MV-4-11 (cell line): ENCODE data around the gene TC2N.
"Not testable (repeated sequence)": the region's sequence is repeated elsewhere in the genome, so short reads cannot be mapped to it uniquely, and the experiment has no call there.

Source experiments
- DNase-seq: peaks from one replicate; lab custom pipeline; 2025; lab: John Stamatoyannopoulos, UW

The TC2N gene

DNA sequence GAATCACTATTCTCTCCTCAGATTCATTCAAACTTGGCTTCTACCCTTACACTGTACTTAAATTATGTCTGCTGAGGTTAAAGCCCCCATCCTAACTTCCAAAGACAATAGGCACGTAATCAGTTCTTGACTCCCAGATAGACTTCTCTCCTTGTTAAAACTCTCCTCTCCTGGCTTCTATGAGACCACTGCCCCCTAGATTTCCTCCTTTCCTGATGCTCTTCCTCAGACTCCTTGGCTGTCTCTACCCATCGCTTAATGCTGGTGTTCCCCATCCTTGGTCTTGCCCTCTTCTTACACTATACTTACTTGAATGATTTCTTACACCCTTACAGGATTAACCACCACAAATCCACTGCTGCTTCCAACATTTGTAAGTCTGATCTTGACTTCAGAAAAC lies 32.8 kb downstream of the TC2N start:
- DNase-seq: no peak

DNA sequence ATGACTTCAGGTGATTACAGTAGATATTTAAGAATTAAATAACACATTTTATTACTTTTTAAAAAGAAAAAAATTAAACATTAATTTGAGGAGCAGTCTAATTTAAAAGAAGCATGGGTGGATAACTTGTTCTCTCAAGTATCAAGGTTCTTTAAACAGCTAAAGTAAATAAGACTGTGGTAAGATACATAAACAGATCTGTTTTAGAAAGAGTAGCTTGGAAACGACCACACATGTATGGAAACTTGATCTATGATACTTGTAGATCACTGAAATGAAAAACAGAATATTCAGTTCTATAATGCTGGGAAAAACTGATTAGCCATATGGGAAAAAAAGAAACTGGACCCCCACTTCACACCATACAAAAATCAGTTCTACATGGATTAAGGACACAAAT lies 36.0 kb downstream of the TC2N start:
- no peak for DNase-seq

DNA sequence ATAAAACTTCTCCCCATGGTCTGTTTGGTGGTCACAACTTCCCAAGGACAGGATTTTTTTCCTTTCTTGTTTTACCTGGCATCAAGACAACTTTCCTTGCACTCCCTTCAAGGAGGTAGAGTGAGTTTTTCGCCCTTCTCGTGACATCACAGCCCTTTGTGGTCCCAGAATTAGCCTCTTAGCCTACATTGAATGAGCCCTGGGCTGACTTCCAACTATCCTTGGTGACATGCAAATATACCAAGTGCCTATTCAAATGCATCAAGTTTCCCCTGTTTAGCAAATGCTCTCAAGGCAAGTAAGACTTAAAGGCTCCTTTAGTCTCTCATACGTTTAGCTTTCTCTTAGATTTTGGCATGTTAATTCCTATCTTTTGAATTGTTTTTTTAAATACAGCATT lies 36.6 kb downstream of the TC2N start:
- DNase-seq: no peak

DNA sequence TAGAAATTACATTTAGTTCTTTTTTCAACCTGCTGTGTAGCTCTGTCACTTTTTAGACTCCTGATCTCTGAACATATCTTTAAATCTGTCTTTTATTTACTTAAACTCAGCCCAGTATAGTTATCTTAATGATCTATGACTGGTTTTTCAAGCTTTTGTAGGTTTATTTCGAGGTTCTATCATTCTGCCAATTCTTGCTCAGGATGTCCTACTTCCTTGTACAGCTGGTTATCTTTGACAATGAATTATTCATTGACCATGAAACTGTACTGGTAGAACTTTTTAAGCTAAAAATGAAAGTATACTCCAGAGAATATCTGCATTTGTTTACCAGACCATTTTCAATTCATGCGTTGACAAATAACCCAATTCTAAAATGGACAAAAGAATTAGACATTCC lies 37.8 kb downstream of the TC2N start:
- DNase-seq: no peak

DNA sequence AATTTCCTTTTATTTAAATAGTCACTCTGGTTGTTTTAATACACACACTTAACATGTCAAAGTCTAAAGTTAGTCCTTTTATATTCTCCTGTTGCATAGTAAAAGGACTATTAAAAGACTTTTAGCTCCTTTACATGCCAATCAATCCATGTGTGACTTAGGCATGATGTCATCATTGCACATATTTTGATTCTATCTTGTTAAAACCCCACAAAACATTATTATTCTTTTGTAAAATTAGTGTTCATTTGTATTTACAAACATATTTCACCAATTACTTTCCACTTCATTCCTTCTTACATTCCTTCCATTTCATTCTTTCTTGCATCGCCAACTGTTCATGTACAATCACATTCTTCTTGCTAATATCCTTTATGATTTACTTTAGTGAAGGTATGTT lies 39.6 kb downstream of the TC2N start:
- no peak for DNase-seq

DNA sequence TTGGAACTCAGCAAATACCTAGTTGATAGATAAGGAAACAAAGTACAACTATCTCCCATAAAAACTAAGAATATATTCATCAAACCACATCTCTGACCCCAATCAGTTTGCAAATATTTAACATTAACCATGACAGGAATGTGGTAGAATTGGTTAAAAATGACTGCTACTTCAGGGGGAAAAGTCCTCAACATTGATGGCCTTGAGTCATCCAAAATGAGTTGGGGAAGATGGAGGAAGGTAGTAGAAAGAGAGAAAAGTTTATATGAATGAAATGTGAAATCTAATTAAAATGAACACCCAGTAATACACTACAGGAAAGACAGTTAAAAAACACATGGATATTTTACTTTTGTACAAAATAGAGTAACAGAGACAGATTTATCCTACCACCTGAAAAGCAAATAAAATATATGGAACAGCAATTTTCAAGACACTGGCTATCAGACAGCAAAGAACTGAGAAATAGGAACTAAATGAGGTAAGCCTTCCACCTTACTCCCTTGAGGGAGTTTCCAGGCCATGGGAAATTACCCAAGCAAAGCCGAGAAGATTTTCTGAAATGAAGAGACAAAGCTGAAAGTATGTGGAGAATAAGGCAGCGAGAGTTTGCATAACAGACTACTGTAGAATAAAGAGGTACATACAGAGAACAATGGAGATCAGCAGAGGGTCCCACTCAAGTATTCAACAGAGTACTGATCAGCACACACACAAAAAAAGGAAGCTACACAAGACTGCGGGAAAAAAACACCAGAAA lies 49.6 kb downstream of the TC2N start:
- no peak for DNase-seq

DNA sequence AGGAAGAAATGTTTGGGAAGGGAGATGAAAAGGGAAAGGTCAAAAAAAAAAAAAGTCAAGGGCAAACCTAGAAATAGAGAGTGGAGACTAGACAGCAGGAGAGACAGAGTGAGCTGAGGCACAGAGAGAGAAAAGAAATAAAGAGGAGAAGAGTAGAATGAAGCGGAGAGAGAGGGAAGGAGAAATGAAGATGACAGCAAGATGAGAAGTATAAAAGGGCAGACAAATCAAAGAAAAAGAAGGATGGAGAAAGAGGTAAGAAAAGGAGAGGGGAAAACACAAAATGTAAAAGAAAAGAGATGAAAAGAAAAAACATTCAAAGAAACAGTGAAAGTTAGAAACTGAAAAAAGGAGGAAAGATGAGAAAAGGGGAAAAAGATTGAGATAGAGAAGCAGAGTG lies 53.0 kb downstream of the TC2N start:
- no peak for DNase-seq

DNA sequence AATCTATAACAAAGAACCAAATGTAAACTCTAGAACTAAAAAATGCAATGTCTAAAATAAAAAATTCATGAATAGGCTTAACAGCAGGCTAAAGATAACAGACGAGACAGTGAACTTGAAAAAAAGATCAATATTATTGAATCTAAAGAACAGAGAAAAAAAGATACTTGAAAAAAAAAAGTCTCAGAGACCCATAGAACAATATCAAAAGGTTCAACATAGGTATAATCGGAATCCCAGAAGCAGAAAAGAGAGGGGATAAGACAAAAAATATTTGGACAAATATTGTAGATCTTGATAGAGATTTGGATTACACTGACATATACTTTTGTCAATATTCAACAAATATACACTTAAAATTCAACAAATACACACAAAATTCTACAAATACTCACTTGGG lies 56.6 kb downstream of the TC2N start:
- DNase-seq: no peak

DNA sequence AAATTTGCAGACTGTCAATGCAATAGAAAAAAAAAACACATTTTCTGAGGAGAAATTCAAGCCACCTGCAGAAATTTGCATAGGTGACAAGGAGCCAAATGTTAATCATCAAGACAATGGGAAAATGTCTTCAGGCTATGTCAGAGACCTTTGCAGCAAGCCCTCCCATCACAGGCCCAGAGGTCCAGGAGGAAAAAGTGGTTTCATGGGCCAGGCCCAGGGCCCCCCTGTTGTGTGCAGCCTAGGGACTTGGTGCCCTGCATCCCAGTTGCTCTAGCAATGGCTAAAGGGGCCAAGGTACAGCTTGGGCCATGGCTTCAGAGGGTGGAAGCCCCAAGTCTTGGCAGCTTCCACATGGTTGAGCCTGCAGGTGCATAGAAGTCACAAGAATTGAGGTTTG lies 60.6 kb downstream of the TC2N start:
- no peak for DNase-seq

DNA sequence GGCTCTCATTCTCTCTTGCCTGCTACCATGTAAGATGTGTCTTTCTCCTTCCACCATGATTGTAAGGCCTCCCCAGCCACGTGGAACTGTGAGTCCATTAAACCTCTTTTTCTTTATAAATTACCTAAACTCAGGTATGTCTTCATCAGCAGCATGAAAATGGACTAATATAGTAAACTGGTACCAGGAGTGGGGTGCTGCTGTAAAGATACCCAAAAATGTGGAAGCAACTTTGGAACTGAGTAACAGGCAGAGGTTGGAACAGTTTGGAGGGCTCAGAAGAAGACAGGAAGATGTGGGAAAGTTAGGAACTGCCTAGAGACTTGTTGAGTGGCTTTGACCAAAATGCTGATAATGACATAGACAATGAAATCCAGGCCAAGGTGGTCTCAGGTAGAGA lies 61.2 kb downstream of the TC2N start:
- not testable (repeated sequence) for DNase-seq

DNA sequence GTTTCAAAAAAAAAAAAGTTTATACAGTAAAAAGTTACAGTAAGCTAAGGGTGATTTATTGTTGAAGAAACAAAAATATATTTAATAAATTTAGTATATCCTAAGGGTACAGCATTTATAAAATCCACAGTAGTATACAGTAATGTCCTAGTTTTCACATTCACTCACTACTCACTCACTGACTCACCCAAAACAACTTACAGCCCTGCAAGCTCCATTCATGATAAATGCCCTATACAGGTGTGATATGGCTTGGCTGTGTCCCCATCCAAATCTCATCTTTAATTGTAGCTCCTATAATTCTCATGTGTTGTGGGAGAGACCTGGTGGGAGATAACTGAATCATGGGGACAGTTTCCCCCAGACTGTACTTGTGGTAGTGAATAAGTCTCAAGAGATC lies 61.7 kb downstream of the TC2N start:
- no peak for DNase-seq

DNA sequence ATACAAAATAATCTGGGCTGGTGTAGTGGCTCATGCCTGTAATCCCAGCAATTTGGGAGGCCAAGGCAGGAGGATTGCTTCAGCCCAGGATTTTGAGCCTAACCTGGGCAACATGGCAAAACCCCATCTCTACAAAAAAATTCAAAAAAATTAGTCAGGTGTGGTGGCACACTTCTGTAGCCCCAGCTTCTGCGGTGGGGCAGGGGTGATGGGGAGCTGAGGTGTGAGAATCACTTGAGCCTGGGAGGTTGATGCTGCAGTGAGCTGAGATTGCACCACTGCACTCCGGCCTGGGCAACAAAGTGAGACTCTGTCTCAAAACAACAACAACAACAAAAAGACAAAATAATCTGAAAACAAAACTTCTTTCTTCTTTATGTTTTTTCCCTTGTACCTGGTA lies 66.0 kb downstream of the TC2N start:
- no peak for DNase-seq

DNA sequence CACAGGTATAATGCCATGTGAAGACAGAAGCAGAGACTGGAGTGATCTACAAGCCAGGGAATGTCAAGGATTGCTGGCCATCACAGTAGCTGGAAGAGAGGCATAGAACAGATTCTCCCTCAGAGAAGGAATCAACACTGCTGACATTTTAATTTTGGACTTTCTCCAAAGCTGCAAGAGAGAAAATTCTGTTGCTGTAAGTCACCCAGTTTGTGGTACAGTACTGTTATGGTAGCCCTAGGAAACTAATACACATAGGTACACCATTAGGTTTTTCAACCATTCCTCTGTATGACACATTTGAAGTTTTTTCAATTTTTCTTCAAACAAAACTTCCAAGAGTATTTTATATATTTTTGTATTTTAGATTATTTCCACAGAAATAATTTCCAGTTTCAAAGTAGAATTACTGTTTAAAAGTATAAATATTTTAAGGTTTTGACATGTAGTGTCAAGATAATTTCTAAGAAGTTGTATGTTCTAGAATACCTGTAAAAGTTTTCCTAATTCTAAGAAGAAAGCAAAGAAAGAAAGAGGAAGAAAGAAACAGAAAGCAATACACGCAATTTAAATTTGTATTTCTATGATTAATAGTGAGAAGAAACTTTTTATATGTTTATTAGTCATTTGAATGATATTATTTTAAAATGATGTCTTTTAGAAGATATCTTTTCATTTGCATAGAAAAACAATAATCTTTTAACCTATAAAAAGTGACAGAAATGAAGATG lies 70.6 kb downstream of the TC2N start:
- no peak for DNase-seq

DNA sequence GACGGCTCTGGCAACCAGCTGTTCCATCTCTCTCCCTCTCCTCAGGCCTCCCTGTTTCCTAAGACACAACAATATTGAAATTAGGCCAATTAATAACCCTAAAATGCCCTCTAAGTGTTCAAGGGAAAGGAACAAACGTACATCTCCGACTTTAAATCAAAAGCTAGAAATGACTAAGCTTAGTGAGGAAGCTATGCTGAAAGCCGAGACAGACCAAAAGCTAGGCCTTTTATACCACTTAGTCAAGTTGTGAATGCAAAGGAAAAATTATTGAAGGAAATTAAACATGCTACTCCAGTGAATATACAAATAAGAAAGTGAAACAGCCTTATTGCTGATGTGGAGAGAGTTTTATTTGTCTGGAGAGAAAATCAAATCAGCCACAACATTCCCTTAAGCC lies 73.6 kb downstream of the TC2N start:
- DNase-seq: no peak

DNA sequence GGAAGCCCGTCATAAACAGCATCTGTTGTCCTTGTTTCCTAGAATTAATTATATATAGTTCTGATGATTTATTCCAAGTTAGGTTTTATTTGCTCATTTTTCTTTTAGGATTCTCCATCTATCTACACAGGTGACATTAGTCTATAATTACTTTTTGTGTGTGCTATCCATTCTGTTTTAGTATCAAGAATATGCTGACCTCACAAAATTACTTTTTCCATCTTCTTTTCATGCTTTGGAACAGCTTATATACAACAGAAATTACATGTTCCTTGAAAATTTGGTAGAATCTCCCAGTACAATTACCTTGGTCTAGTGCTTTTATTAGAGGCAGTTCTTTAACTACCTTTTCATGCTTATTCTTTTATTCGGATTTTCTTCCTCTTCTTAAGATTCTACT lies 81.1 kb downstream of the TC2N start:
- DNase-seq: no peak

DNA sequence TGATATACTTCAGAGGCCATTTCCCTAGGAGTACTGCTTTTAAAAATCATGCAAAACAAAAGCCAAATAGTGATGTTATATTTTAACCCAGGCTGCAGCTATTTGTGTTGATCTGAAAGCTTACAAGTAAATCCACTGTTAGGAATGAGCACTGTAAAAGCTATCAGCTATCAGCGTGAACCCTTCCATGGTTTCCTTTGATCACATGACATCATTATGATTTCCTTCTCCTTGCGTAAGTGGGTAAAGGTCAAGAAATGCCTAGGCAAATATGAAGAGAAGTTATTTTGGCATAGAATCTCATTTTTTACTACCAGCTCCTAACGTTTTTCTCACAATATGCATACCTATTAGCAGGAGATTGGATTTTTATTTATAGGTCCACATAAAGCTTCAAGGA lies 86.9 kb downstream of the TC2N start:
- DNase-seq: no peak

DNA sequence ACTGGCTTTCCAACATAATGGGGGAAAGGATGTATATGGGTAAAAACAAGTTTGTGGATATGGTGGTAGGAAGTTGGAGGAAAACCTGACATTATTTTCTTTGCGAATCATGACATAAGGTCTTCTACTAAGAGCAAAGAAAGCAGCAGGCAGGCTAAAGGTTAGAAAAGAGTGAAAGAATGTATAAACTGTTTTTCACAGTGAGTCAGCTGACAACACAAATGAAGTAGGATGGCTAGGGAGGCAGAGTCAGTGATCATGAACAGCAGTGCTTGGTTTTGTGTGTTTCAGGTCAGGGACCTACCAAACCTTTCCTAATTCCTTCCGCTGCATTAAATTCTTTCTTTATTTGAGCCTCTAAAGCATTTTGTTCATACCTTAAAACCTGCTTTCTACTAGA lies 89.1 kb downstream of the TC2N start:
- no peak for DNase-seq

DNA sequence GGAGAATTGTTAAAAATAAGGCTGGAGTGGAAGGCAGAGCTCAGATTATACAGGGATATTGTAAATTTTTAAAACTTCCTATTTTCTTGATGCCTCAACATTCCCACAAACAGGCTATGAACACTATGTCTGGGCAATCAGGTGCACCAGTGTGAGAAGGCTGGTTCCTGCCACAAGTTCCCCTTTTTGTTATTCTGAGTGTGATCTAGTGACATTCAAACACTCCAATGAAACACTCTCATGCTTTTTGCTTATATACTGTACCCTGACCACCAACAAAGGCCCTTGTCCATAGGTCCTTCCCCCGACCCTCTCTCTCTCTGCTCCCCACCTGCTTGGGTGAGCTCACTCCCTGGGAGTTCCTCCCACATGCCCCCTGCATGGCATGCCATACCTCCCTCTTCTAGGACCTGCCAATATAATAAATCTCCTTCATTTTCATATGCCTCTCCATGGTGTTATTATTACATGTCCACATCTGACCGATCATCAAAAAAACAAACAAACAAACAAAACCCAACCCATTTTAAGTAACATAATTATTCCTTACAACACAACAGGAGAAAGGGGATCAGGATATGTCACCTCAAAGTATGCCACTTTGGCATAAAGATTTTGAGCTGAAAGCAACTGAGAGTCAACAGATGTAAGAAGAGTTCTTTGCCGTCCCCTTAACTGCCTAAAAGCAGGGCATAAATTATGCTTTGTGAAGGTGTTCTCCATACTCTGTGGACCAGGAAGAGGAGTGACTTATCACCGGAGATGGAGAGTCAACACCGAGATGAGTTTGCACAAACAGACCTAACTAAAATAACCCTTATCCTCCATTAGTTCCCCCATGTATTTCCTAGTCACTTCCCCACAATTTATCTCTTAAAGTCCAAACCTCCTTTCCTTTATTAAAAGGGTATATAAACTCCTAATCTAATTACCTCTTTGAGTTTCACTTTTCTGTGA lies 92.9 kb downstream of the TC2N start:
- peak; percentile 11 for DNase-seq

DNA sequence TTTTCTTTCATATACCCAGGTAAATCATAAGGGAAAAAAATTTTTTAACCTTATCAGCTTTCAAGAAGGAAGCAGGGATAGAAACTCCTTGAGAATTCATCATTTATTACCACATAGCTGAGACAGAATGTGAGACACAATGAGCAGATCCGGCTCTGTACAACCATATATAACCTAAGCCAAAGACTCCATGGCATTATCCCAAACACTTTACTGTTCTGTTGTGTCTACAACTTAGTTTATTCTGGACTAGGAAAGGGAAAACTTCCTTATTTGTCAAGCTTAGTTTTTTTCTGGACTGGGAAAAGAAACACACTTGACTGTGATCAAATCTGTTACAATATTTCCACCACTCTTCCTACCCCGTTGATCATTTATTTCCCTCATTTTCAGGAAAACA lies 97.2 kb downstream of the TC2N start:
- DNase-seq: no peak

DNA sequence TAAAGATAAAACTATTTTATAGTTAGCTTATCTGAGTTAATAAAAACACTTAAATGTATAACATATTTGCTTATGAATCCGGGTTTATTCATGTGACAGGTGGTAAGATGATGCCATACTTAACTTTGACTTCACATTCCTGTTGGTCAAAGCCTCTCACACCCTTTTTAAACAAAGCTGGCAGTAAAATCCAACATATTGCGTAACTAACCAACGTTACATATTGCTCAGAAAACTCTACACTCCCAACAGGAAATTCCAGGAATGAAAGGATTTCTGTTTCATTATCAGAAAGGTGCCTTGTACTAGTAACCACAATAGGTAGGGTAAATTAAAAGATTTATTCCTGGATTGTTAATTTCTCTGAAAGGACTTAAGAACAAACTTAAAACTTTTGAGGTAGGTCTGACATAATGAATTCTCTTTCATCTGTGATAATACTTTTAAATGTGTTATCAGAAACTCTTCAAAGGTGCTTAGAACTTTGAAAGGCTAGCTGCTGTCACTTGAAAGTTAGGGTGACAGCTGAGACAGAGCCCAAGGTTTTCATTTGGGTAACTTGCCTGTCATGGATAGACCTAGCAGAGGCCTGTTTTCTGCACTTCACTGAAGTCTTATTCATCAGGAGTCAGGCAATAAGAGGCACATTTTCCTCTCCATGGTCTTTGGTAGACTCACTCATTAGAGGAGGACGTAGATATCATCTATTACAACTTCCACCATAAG lies 111.6 kb downstream of the TC2N start:
- no peak for DNase-seq

DNA sequence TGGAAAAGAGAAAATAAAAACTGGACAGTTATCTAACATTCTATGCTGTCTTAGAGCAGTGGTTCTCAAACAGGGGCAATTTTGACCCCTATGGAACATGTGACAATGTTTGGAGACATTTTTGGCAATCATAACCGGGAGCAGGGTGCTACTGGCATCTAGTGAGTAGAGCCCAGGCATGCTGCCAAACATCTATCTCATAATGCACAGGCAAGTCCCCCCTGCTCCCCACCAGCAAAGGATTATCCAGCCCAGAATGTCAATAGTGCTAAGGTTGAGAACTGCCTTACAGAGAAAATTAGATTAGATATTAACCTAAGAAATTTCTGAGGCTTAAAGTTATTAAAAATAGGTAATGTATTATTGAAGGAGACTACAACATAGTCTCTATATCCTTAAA lies 112.5 kb downstream of the TC2N start:
- no peak for DNase-seq

DNA sequence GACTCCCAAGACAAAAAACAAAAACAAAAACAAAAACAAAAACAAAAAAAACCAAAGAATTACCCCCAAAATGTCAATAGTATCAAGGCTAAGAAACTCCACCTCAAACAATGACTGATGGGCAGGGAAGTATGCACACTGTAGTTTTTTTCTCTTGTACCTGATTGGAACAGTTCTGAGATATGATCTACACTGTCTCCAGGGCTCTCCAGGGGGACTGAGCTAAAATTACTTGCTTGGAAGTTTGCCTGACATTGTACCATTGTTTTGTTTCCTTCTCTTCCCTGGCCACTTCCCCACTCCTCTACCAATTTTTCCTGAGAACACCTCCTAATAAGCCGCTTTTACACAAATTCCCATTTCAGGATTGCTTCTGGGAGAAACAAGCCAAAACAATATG lies 113.2 kb downstream of the TC2N start:
- no peak for DNase-seq
